HEK293 (cell line): Measurements from ENCODE around the gene ITGA7.

Experiments used
- GLIS2 ChIP-seq: fragments of 450-650 bp; formaldehyde crosslinking; IDR thresholded peaks from 2 replicates; pipeline ENCODE4 v1.5.1; 2016; ENCODE audit warnings: missing biosample characterization, missing genetic modification characterization
- HOXA7 ChIP-seq: sonication (generic); formaldehyde crosslinking; IDR thresholded peaks from 2 replicates; pipeline ENCODE4 v1.8.1; 2022; ENCODE audit warnings: missing genetic modification reagents, borderline replicate concordance
- INSM2 ChIP-seq: fragments of 450-650 bp; formaldehyde crosslinking; IDR thresholded peaks from 2 replicates; pipeline ENCODE4 v1.5.1; 2016; ENCODE audit warnings: missing biosample characterization, missing genetic modification characterization
- KLF9 ChIP-seq: fragments of 450-650 bp; formaldehyde crosslinking; IDR thresholded peaks from 2 replicates; pipeline ENCODE4 v1.5.1; 2016; ENCODE audit warnings: missing biosample characterization, missing genetic modification characterization, low read depth
- MEIS1 ChIP-seq: sonication (generic); formaldehyde crosslinking; IDR thresholded peaks from 2 replicates; pipeline ENCODE4 v1.8.1; 2022; ENCODE audit warnings: missing genetic modification reagents, mild to moderate bottlenecking, borderline replicate concordance
- PRDM4 ChIP-seq: fragments of 450-650 bp; formaldehyde crosslinking; IDR thresholded peaks from 2 replicates; pipeline ENCODE4 v1.5.1; 2017; ENCODE audit warnings: missing biosample characterization, missing genetic modification characterization
- SCRT2 ChIP-seq: fragments of 450-650 bp; formaldehyde crosslinking; IDR thresholded peaks from 2 replicates; pipeline ENCODE4 v1.5.1; 2016; ENCODE audit warnings: missing biosample characterization, missing genetic modification characterization
- TRIM28 ChIP-seq: IDR thresholded peaks from 2 replicates; pipeline ENCODE4 v1.6.1; 2011; ENCODE audit warnings: low read length, control low read depth, borderline replicate concordance
- ZBTB48 ChIP-seq: fragments of 450-650 bp; formaldehyde crosslinking; IDR thresholded peaks from 2 replicates; pipeline ENCODE4 v1.5.1; 2016; ENCODE audit warnings: missing biosample characterization, missing genetic modification characterization
- ZIC2 ChIP-seq: fragments of 450-650 bp; formaldehyde crosslinking; IDR thresholded peaks from 2 replicates; pipeline ENCODE4 v1.5.1; 2016; ENCODE audit warnings: missing biosample characterization, missing genetic modification characterization
- ZNF157 ChIP-seq: fragments of 450-650 bp; formaldehyde crosslinking; IDR thresholded peaks from 2 replicates; pipeline ENCODE4 v1.5.1; 2016; ENCODE audit warnings: missing biosample characterization, missing genetic modification characterization
- ZNF184 ChIP-seq: fragments of 450-650 bp; IDR thresholded peaks from 2 replicates; pipeline ENCODE4 v1.5.1; 2018; ENCODE audit warnings: missing biosample characterization, mild to moderate bottlenecking, missing genetic modification characterization
- ZNF221 ChIP-seq: fragments of 450-650 bp; formaldehyde crosslinking; IDR thresholded peaks from 2 replicates; pipeline ENCODE4 v1.5.1; 2017; ENCODE audit warnings: missing biosample characterization, missing genetic modification characterization, borderline replicate concordance
- ZNF223 ChIP-seq: fragments of 450-650 bp; formaldehyde crosslinking; IDR thresholded peaks from 2 replicates; pipeline ENCODE4 v1.5.1; 2016; ENCODE audit warnings: missing biosample characterization, missing genetic modification characterization
- ZNF23 ChIP-seq: fragments of 450-650 bp; formaldehyde crosslinking; IDR thresholded peaks from 2 replicates; pipeline ENCODE4 v1.5.1; 2016; ENCODE audit warnings: missing biosample characterization, missing genetic modification characterization, borderline replicate concordance
- ZNF274 ChIP-seq, 2 experiments: fragments of 200-500 bp in 1 of 2; fragments of 450-650 bp in 1 of 2; sonication (Bioruptor generic) in 1 of 2; formaldehyde crosslinking in 1 of 2; IDR thresholded peaks; 2 replicates each; pipeline versions ENCODE4 v1.5.1 to v1.6.1; 2014 to 2016; ENCODE audit warnings: borderline replicate concordance in 1 of 2, inconsistent platforms in 1 of 2, low read length in 1 of 2, missing biosample characterization in 1 of 2, missing genetic modification characterization in 1 of 2
- ZNF302 ChIP-seq: fragments of 450-650 bp; formaldehyde crosslinking; IDR thresholded peaks from 2 replicates; pipeline ENCODE4 v1.5.1; 2016; ENCODE audit warnings: missing biosample characterization, missing genetic modification characterization, low read depth
- ZNF341 ChIP-seq: fragments of 450-650 bp; formaldehyde crosslinking; IDR thresholded peaks from 2 replicates; pipeline ENCODE4; 2016; ENCODE audit warnings: low read depth, missing biosample characterization, missing genetic modification characterization
- ZNF404 ChIP-seq: fragments of 450-650 bp; formaldehyde crosslinking; IDR thresholded peaks from 2 replicates; pipeline ENCODE4 v1.5.1; 2017; ENCODE audit warnings: missing biosample characterization, missing genetic modification characterization
- ZNF416 ChIP-seq: fragments of 450-650 bp; formaldehyde crosslinking; IDR thresholded peaks from 2 replicates; pipeline ENCODE4 v1.5.1; 2016; ENCODE audit warnings: missing biosample characterization, missing genetic modification characterization
- ZNF433 ChIP-seq: fragments of 450-650 bp; formaldehyde crosslinking; IDR thresholded peaks from 2 replicates; pipeline ENCODE4 v1.5.1; 2016; ENCODE audit warnings: missing biosample characterization, missing genetic modification characterization, low read depth
- ZNF561 ChIP-seq: fragments of 450-650 bp; IDR thresholded peaks from 2 replicates; pipeline ENCODE4 v1.5.1; 2018; ENCODE audit warnings: missing biosample characterization, missing genetic modification characterization, borderline replicate concordance
- ZNF596 ChIP-seq: fragments of 450-650 bp; IDR thresholded peaks from 2 replicates; pipeline ENCODE4 v1.5.0; 2018; ENCODE audit warnings: missing biosample characterization, mild to moderate bottlenecking, missing genetic modification characterization, moderate library complexity
- ZNF621 ChIP-seq: fragments of 450-650 bp; formaldehyde crosslinking; IDR thresholded peaks from 2 replicates; pipeline ENCODE4 v1.5.1; 2017; ENCODE audit warnings: missing biosample characterization, missing genetic modification characterization
- ZNF623 ChIP-seq: fragments of 450-650 bp; formaldehyde crosslinking; IDR thresholded peaks from 2 replicates; pipeline ENCODE4 v1.5.1; 2016; ENCODE audit warnings: missing biosample characterization, missing genetic modification characterization
- ZNF704 ChIP-seq: fragments of 450-650 bp; formaldehyde crosslinking; IDR thresholded peaks from 2 replicates; pipeline ENCODE4 v1.5.1; 2016; ENCODE audit warnings: missing biosample characterization, missing genetic modification characterization
- ZNF747 ChIP-seq: fragments of 450-650 bp; formaldehyde crosslinking; IDR thresholded peaks from 2 replicates; pipeline ENCODE4 v1.5.1; 2016; ENCODE audit warnings: missing biosample characterization, missing genetic modification characterization
- ZNF843 ChIP-seq: fragments of 450-650 bp; formaldehyde crosslinking; IDR thresholded peaks from 2 replicates; pipeline ENCODE4 v1.5.1; 2016; ENCODE audit warnings: missing biosample characterization, missing genetic modification characterization
- ZSCAN16 ChIP-seq: fragments of 450-650 bp; formaldehyde crosslinking; IDR thresholded peaks from 2 replicates; pipeline ENCODE4 v1.5.1; 2016; ENCODE audit warnings: missing biosample characterization, missing genetic modification characterization
- ZSCAN30 ChIP-seq: fragments of 450-650 bp; IDR thresholded peaks from 2 replicates; pipeline ENCODE4 v1.5.1; 2018; ENCODE audit warnings: missing biosample characterization, mild to moderate bottlenecking, missing genetic modification characterization, moderate library complexity
- ZSCAN4 ChIP-seq: fragments of 450-650 bp; formaldehyde crosslinking; IDR thresholded peaks from 2 replicates; pipeline ENCODE4 v1.5.1; 2017; ENCODE audit warnings: missing biosample characterization, missing genetic modification characterization
- ZXDB ChIP-seq: fragments of 450-650 bp; formaldehyde crosslinking; IDR thresholded peaks from 2 replicates; pipeline ENCODE4 v1.5.1; 2016; ENCODE audit warnings: missing biosample characterization, missing genetic modification characterization
- TF ChIP-seq, protein P1 (sequence below): fragments of 450-650 bp; formaldehyde crosslinking; IDR thresholded peaks from 2 replicates; pipeline ENCODE4 v1.5.1; 2016; ENCODE audit warnings: missing biosample characterization, missing genetic modification characterization

Gene ITGA7

GRCh38 chr12:55715833-55716581 lies 8.3 kb upstream of the ITGA7 start, which contains the start of gene BLOC1S1 (continued):
- no peak; the same call in 1 of the 2 replicates for TF ChIP-seq ZNF23 (tag by site-specific recombination)
- no peak for TF ChIP-seq ZNF416 (tag by site-specific recombination)
- TF ChIP-seq ZNF274 (IDR thresholded peaks at IDR 0.05; ENCODE audit: low read length): no peak
- no peak for TF ChIP-seq ZNF274 (tag by site-specific recombination; IDR thresholded peaks at IDR 0.05; ENCODE audit: borderline replicate concordance)
- no peak for TF ChIP-seq ZNF747 (tag by site-specific recombination)
- TF ChIP-seq HOXA7: no peak
- peak; percentile 95 for TF ChIP-seq ZNF704 (tag by site-specific recombination)
- peak; percentile 85 for TF ChIP-seq GLIS2 (tag by site-specific recombination)
- no peak for TF ChIP-seq ZNF221
- no peak for TF ChIP-seq ZNF621 (tag by site-specific recombination)
- TF ChIP-seq ZSCAN30 (tag by site-specific recombination): peak; percentile 82
- peak; percentile 98 for TF ChIP-seq ZBTB48 (tag by site-specific recombination)
- TF ChIP-seq ZNF341 (tag by site-specific recombination): no peak
- peak; percentile 61; the same call in 1 of the 2 replicates for TF ChIP-seq ZNF302 (tag by site-specific recombination)
- TF ChIP-seq, protein P1, sequence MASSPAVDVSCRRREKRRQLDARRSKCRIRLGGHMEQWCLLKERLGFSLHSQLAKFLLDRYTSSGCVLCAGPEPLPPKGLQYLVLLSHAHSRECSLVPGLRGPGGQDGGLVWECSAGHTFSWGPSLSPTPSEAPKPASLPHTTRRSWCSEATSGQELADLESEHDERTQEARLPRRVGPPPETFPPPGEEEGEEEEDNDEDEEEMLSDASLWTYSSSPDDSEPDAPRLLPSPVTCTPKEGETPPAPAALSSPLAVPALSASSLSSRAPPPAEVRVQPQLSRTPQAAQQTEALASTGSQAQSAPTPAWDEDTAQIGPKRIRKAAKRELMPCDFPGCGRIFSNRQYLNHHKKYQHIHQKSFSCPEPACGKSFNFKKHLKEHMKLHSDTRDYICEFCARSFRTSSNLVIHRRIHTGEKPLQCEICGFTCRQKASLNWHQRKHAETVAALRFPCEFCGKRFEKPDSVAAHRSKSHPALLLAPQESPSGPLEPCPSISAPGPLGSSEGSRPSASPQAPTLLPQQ (tag by site-specific recombination): peak; percentile 89
- no peak for TF ChIP-seq TRIM28
- no peak for TF ChIP-seq SCRT2 (tag by site-specific recombination)
- peak; percentile 45; the same call in 1 of the 2 replicates for TF ChIP-seq ZNF184
- peak; percentile 11; the same call in 1 of the 2 replicates for TF ChIP-seq ZNF157 (tag by site-specific recombination)
- no peak for TF ChIP-seq ZNF596
- TF ChIP-seq ZNF843 (tag by site-specific recombination): peak; percentile 77
- TF ChIP-seq ZNF561 (tag by site-specific recombination): peak; percentile 92
- TF ChIP-seq ZNF623 (tag by site-specific recombination): peak; percentile 45
- TF ChIP-seq INSM2 (tag by site-specific recombination): peak; percentile 90; the same call in 1 of the 2 replicates
- TF ChIP-seq ZSCAN4 (tag by site-specific recombination): peak; percentile 60; the same call in 1 of the 2 replicates
- 0 out of 2 replicates have a peak, but pooled peaks have one; percentile 41 for TF ChIP-seq ZSCAN16 (tag by site-specific recombination)
- TF ChIP-seq ZIC2 (tag by site-specific recombination): peak; percentile 86
- no peak for TF ChIP-seq ZNF433
- TF ChIP-seq KLF9 (tag by site-specific recombination): peak; percentile 97
- peak; percentile 69 for TF ChIP-seq PRDM4 (tag by site-specific recombination)
- TF ChIP-seq MEIS1 (CRISPR knock-in tag): no peak
- no peak for TF ChIP-seq ZNF404
- TF ChIP-seq ZXDB (tag by site-specific recombination): peak; percentile 98
- TF ChIP-seq ZNF223 (tag by site-specific recombination): no peak
